Measurements from ENCODE around the gene PTX3.

Gene PTX3

DNA sequence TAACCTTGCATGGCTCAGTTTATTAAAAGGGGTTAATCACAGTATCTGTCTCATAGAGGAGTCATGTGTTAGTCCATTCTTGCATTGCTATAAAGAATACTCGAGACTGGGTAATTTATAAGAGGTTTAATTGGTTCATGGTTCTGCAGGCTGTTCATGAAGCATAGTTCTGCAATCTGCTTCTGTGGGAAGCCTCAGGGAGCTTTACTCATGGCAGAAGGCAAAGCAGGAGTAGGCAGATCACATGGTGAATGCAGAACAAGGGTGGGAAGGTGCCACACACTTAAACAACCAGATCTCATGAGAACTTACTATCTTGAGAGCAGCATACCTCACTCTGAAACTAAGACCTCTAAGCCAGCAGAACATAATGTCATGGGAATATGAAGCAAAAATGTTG, 42.2 kb upstream of the PTX3 start:
- H3K4me3 ChIP-seq (ENCODE audit: control insufficient read depth, low read depth, low read length): no peak overlapping the region
- no peak for TF ChIP-seq CTCF (IDR thresholded peaks at IDR 0.05; ENCODE audit: control insufficient read depth, insufficient read depth, low read depth, low read length, missing control alignments)
- no peak for DNase-seq (ENCODE audit: low read depth)

- H3K4me3 ChIP-seq (ENCODE audit: control insufficient read depth, low read depth, low read length): no peak overlapping the region
- TF ChIP-seq CTCF (IDR thresholded peaks at IDR 0.05; ENCODE audit: control insufficient read depth, insufficient read depth, low read depth, low read length, missing control alignments): no peak
- DNase-seq (ENCODE audit: low read depth): no peak
These were observed 38.1 kb upstream of the PTX3 start for GRCh38 chr3:157398598-157398997.

DNA sequence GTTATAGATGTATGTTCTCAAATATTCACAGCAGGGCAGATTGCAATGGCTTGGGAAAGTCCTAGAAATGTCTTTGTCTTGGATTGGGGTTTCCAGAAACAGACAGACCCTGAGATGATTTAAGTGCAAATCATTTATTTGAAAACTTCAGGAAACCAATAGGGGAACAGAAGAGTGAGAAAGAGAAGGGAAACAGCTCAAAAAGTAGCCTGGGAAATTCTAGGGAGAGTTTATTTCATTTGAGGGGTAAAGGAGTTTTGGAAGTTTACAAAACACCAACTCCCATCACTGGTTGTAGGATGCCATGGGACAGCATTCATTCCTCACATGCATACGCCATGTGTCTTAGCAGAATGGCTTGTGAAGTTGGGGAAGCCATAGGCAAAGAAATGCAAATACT, 32.3 kb upstream of the PTX3 start:
- DNase-seq (ENCODE audit: low read depth): no peak
- no peak overlapping the region for H3K4me3 ChIP-seq (ENCODE audit: control insufficient read depth, low read depth, low read length)
- no peak for TF ChIP-seq CTCF (IDR thresholded peaks at IDR 0.05; ENCODE audit: control insufficient read depth, insufficient read depth, low read depth, low read length, missing control alignments)

DNA sequence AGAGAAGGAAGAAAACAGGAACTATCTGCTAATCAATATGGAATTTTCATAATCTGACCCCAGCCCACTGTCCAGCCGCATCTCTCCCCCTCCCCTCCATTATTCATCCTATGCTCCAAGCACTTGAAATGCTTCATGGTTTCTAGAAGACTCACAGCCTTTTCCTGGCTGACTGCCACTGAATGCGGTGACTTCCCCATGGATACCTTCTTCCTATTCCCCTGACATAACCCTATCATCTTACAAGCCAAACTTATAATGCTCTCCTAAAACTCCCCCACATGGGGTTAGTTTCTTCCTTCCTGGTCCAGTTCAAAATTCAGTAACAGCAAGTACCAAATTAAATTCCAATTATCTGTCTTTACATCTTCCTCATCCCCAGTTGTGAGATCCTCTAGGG, 31.2 kb upstream of the PTX3 start:
- no peak overlapping the region for H3K4me3 ChIP-seq (ENCODE audit: control insufficient read depth, low read depth, low read length)
- TF ChIP-seq CTCF (IDR thresholded peaks at IDR 0.05; ENCODE audit: control insufficient read depth, insufficient read depth, low read depth, low read length, missing control alignments): no peak
- no peak for DNase-seq (ENCODE audit: low read depth)

DNA sequence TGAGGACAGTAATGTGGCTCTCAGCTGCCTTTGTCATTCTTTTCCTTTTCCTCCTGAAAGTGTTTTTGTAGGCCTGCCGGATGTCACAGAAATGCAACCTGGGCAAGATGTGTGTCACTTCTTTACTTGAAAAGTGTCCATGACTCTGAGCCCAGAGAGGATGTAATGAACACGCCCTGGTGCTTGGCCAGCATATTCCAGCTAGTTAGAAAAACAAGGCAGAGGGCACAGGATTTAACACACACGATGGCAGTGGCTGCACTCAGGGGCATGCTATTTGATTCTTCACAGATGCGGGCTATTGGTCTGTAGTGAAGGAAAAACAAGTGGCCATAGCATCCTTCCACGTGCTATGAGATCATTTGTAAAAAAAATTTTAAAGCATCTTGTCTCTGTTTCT, 30.3 kb upstream of the PTX3 start:
- H3K4me3 ChIP-seq (ENCODE audit: control insufficient read depth, low read depth, low read length): no peak overlapping the region
- TF ChIP-seq CTCF (IDR thresholded peaks at IDR 0.05; ENCODE audit: control insufficient read depth, insufficient read depth, low read depth, low read length, missing control alignments): no peak
- DNase-seq (ENCODE audit: low read depth): no peak

GRCh38 chr3:157407769-157408168, 28.9 kb upstream of the PTX3 start:
- DNase-seq (ENCODE audit: low read depth): no peak
- no peak for TF ChIP-seq CTCF (IDR thresholded peaks at IDR 0.05; ENCODE audit: control insufficient read depth, insufficient read depth, low read depth, low read length, missing control alignments)
- no peak overlapping the region for H3K4me3 ChIP-seq (ENCODE audit: control insufficient read depth, low read depth, low read length)

DNA sequence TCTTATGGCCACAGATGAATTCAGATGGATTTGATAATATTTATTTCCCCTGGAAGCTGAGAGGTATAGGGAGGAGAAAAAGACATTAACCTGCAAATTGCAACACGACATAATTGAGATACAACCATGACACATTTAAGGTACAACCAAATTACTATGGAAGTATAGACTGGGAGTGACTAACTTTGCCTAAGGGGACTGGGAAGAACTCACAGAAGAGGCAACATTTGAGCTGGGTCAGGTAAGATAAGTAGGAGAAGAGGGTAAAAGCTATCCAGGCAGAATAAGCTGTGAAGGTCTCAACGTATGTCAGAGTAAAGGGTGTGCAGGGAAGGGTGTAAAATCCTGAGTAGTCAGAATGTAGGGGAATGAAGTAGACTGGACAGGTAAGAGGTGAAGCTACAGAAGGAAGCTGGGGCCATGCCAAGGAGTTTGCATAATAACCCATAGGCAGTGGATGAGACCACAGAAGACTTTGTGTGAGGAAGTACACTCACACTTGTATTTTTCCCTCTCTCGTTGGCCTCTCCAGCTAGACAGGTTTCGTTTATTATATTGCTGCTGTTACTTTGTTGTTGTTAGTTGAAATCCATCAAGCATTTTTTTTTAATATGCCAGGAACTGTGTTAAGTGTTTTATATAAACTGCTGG, 28.0 kb upstream of the PTX3 start:
- no peak overlapping the region for H3K4me3 ChIP-seq (ENCODE audit: control insufficient read depth, low read depth, low read length)
- DNase-seq (ENCODE audit: low read depth): no peak
- no peak for TF ChIP-seq CTCF (IDR thresholded peaks at IDR 0.05; ENCODE audit: control insufficient read depth, insufficient read depth, low read depth, low read length, missing control alignments)

Data from AG09309 (cell line).